ENCODE measurements around the gene FBXL15. TPM values are rescaled to one million over a fixed set of nuclear protein-coding genes. Genes with fewer than 3 reads are reported as not detected.

The FBXL15 gene
- total RNA-seq, 2 experiments from 2014 or later = 13.5 to 15.2 TPM

DNA sequence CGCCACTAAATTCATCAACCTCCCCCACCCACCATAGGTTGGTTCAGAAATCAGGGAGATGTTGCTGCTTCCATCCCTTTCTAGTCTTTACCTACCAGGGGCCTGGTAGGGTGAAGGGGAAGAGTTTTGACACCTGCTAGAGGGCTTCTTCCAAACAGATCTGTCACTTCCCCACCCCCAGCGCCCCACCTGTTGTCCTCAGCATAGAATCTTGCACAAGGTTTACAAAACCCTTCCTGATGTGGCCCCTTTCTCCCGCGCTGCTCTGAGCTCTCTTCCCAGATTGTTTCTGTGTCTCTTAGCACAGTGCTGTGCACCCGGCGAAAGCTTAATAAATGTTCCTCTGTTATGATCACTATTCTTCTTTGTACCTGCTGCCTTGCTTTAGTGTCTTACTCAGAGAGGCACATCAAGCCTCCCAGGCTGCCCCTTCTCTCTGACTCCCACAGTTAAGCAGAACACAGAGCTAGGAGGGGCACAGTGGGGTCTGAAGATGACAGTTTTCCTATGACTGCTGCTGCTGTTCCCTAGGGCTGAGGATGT, 41.9 kb downstream of the FBXL15 start:
- H3K4me3 Mint-ChIP-seq = no peak overlapping the region
- H3K4me1 Mint-ChIP-seq = peaks cover 29% of the 10 kb centered on the region
- no peak overlapping the region for H3K27ac Mint-ChIP-seq
- H3K27me3 Mint-ChIP-seq = no peaks in the 10 kb centered on the region
- ATAC-seq = no peak
- H3K9me3 Mint-ChIP-seq (ENCODE audit: low read depth) = no peaks in the 10 kb centered on the region
- DNase-seq = no peak
- no peaks in the 10 kb centered on the region for H3K36me3 Mint-ChIP-seq
- CTCF ChIA-PET = interaction anchor here (0.7 to 2.7 kb wide), 8 partner anchors 9 to 293 kb away, joined by 3 to 23 read pairs (median 4); partner anchors contain the start of genes ACTR1A, C10orf95 and SUFU

DNA sequence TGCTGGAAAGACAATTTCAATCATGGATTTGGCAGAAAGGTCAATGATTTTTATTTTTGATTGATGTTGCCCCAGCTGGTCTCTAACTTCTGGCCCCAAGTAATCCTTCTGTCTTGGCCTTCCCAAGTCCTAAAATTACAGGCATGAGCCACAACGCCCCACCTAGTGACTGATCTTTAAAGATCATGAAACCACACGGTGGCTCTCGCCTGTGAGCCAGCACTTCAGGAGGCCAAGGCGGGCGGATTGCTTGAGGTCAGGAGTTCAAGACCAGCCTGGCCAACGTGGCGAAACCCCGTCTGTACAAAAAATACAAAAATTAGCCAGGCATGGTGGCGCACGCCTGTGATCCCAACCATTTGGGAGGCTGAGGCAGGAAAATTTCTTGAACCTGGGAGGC, 43.3 kb downstream of the FBXL15 start:
- Mint-ChIP-seq H3K27me3 (no peaks in the 10 kb centered on the region), H3K4me1 (peaks cover 29% of the 10 kb centered on the region), H3K4me3 (no peak overlapping the region), H3K36me3 (no peaks in the 10 kb centered on the region), H3K27ac (no peak overlapping the region), H3K9me3 (ENCODE audit: low read depth) (no peaks in the 10 kb centered on the region)
- no peak for DNase-seq
- ATAC-seq = no peak
- CTCF ChIA-PET = interaction anchor here (0.7 to 0.9 kb wide), 2 partner anchors 14 to 108 kb away, joined by 3 read pairs; no protein-coding TSS in a partner anchor

DNA sequence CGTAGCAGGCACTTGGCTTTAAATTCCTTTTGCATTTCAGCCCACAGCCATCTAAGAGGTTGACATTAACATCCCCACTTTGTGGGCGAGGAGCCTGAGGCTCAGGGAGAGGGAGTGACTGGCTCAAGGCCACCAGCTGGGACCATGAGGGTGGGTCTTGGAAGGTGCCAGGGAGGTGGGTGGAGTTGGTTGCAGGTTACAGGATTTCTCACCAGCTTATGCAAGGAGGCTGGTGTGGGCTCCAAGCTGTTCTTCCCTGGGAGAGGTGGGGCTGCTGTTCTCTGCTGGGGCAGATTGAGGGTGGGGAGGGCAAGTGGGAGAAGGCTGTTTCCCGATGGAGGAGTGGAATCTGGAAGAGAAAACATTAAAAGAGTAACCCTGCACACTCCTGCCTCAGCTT, 44.8 kb downstream of the FBXL15 start:
- H3K27me3 Mint-ChIP-seq = no peaks in the 10 kb centered on the region
- no peak for DNase-seq
- no peaks in the 10 kb centered on the region for H3K36me3 Mint-ChIP-seq
- H3K4me3 Mint-ChIP-seq = no peak overlapping the region
- H3K9me3 Mint-ChIP-seq (ENCODE audit: low read depth) = no peaks in the 10 kb centered on the region
- CTCF ChIA-PET = interaction anchor here (0.8 to 2.1 kb wide), 2 partner anchors 12 to 236 kb away, joined by 3 to 11 read pairs; no protein-coding TSS in a partner anchor
- peaks cover 29% of the 10 kb centered on the region for H3K4me1 Mint-ChIP-seq
- no peak for ATAC-seq
- H3K27ac Mint-ChIP-seq = no peak overlapping the region

DNA sequence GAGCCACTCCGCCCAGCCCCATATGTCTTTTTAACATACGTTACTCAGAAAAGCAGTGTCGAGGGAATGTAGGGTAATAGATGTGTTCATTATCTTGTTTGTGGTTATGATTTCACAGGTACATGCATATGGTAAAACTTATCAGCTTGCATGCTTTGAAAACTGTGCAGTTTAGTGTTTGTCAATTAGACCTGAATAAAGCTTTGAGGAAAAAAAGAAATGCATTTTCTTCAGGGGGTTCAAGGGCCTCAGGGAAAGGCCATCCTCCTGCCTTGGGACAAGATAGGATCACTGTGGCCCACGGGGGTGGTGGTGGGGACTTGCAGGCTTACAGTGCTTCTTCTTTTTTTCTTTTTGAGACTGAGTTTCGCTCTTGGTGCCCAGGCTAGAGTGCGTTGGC, 46.7 kb downstream of the FBXL15 start:
- Mint-ChIP-seq H3K27me3 (no peaks in the 10 kb centered on the region), H3K4me1 (peaks cover 12% of the 10 kb centered on the region), H3K27ac (no peak overlapping the region), H3K4me3 (no peak overlapping the region), H3K9me3 (ENCODE audit: low read depth) (no peaks in the 10 kb centered on the region), H3K36me3 (no peaks in the 10 kb centered on the region)
- CTCF ChIA-PET = interaction anchor here (2.0 kb wide), 1 partner anchor 12 kb away, joined by 6 read pairs; no protein-coding TSS in a partner anchor
- no peak for DNase-seq
- ATAC-seq = no peak

DNA sequence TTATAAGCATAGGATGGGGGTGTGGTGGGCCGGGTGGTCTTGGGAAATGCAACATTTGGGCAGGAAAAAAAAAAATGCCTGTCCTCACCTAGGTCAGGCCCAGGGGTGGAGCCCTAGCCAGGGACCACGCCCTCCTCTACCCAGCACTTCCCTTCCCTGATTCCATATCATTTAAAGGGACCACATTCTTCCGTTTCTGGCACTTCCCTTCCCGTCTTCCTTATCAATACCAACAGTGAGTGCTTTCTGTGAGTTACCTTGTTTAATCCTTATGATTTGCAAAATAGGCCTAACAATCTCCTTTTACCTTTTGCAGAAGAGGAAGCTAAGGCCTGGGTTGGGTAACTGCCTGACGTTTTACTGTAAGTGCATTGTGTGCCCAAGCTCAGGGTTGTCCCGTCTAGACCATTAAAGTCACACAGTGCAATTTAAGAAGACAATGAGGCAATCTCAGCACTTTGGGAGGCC, 47.4 kb downstream of the FBXL15 start:
- no peaks in the 10 kb centered on the region for H3K9me3 Mint-ChIP-seq (ENCODE audit: low read depth)
- H3K27me3 Mint-ChIP-seq = no peaks in the 10 kb centered on the region
- H3K4me1 Mint-ChIP-seq = peaks cover 6% of the 10 kb centered on the region
- ATAC-seq (no peak), DNase-seq (no peak)
- no peaks in the 10 kb centered on the region for H3K36me3 Mint-ChIP-seq
- H3K27ac Mint-ChIP-seq = no peak overlapping the region
- H3K4me3 Mint-ChIP-seq = no peak overlapping the region
- CTCF ChIA-PET = interaction anchor here (1.4 to 2.0 kb wide), 2 partner anchors 11 to 69 kb away, joined by 3 to 6 read pairs; no protein-coding TSS in a partner anchor

DNA sequence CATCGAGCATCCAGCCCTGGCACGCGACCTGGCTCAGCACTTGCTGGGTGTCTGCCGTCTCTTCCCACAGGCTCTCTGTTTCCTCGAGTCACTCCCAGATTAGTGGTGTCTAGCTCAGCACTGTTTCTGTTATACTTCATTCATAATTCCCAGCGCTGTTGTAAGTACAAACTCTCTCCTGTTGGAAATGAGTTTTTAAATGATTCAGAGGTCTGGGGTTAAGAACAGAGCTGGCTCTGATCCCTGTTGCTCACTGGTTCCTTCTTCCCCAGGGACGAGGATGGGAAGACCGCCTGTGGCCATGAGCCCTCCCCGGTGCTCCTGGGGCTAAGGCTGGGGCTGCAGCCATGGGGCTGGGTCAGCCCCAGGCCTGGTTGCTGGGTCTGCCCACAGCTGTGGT, 48.0 kb downstream of the FBXL15 start:
- no peak for ATAC-seq
- Mint-ChIP-seq H3K4me3 (no peak overlapping the region), H3K4me1 (peaks cover 11% of the 10 kb centered on the region), H3K36me3 (no peaks in the 10 kb centered on the region), H3K27ac (no peak overlapping the region), H3K27me3 (no peaks in the 10 kb centered on the region), H3K9me3 (ENCODE audit: low read depth) (no peaks in the 10 kb centered on the region)
- DNase-seq = no peak
- CTCF ChIA-PET = interaction anchor here (1.4 to 2.0 kb wide), 2 partner anchors 10 to 69 kb away, joined by 3 to 6 read pairs; no protein-coding TSS in a partner anchor

DNA sequence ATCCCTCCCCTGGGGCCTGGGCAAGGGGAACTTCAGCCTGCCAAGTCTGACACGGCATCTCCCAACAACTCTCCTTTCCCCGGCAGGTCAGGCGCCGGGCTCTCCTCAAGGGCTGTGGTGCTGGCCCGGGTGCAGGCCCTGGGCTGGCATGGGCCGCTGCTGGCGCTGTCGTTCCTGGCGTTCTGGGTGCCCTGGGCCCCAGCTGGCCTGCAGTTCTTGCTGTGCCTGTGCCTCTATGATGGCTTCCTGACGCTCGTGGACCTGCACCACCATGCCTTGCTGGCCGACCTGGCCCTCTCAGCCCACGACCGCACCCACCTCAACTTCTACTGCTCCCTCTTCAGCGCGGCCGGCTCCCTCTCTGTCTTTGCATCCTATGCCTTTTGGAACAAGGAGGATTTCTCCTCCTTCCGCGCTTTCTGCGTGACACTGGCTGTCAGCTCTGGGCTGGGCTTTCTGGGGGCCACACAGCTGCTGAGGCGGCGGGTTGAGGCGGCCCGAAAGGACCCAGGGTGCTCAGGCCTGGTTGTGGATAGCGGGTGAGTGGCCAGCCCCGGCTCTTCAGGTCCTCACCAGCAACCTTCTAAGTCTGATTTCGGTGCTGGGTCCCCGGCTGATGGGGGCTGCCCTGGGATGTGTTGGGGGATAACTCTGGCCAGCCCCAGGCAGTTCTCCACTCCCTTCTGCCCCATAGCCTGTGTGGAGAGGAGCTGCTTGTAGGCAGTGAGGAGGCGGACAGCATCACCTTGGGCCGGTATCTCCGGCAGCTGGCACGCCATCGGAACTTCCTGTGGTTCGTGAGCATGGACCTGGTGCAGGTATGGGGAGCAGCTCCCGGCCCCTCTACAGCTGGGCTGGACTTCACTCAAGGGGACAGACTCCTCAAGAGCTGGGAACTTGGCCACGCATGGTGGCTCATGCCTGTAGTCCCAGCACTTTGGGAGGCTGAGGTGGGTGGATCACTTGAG, 50.2 kb downstream of the FBXL15 start:
- Mint-ChIP-seq H3K27ac (no peak overlapping the region), H3K4me1 (peaks cover 10% of the 10 kb centered on the region), H3K27me3 (no peaks in the 10 kb centered on the region), H3K36me3 (no peaks in the 10 kb centered on the region), H3K9me3 (ENCODE audit: low read depth) (no peaks in the 10 kb centered on the region), H3K4me3 (no peak overlapping the region)
- DNase-seq (no peak), ATAC-seq (no peak)
- CTCF ChIA-PET = interaction anchor here (1.6 kb wide), 2 partner anchors 8 to 239 kb away, joined by 4 to 5 read pairs; no protein-coding TSS in a partner anchor

Small RNAs within 50 kb of the gene (microRNA-seq; reads per million reads assigned to microRNA genes)
- 13,604 reads per million, percentile 95 among the genes with 10 or more reads in this experiment for gene MIR146B

Other genes with a start within 250 kb of the FBXL15 start
- not detected for gene ELOVL3, start 194.5 kb upstream of the FBXL15 start, total RNA-seq
- gene PITX3, start 179.3 kb upstream of the FBXL15 start, total RNA-seq = not detected
- gene GBF1, start 175.3 kb upstream of the FBXL15 start, total RNA-seq = 10 to 100 TPM; 46.5 to 51.6 TPM
- 100 to 1,000 TPM in 1 of 2 experiments, 10 to 100 TPM in 1; 78.1 to 199 TPM for gene NFKB2, start 25.1 kb upstream of the FBXL15 start, total RNA-seq
- gene PSD, start 2.1 kb upstream of the FBXL15 start, total RNA-seq = 1 to 10 TPM; 2.8 to 2.9 TPM
- 10 to 100 TPM; 73.5 to 78.2 TPM for gene CUEDC2, start 11.7 kb downstream of the FBXL15 start, total RNA-seq
- gene C10orf95, start 30.7 kb downstream of the FBXL15 start, total RNA-seq = under 1 TPM in 1 of 2 experiments, not detected in 1; 0.35 TPM
- 10 to 100 TPM; 72.2 to 86.7 TPM for gene ACTR1A, start 81.9 kb downstream of the FBXL15 start, total RNA-seq
- 10 to 100 TPM in 1 of 2 experiments, 1 to 10 TPM in 1; 9.8 to 12.9 TPM for gene SUFU, start 83.1 kb downstream of the FBXL15 start, total RNA-seq
- 10 to 100 TPM; 58.7 to 86.9 TPM for gene TRIM8, start 223.6 kb downstream of the FBXL15 start, total RNA-seq